Activated T-cell treated with anti-CD3 and anti-CD28 coated beads, Interleukin-2, amount 50 U/mL, for 24 hours (primary cell): ENCODE measurements around the gene COL4A1.

Experiments used
- DNase-seq: peaks from one replicate; pipeline ENCODE4 v3.0.0-alpha.2; 2020
- H3K27ac Mint-ChIP-seq: 2 replicates; pipeline ENCODE4 v1.8.0; 2020; ENCODE audit warnings: mild to moderate bottlenecking, mixed read lengths
- H3K27me3 Mint-ChIP-seq: 2 replicates; pipeline ENCODE4 v1.8.0; 2020; ENCODE audit warnings: mixed read lengths
- H3K36me3 Mint-ChIP-seq: 2 replicates; pipeline ENCODE4 v1.8.0; 2020; ENCODE audit warnings: low read depth, mixed read lengths
- H3K4me1 Mint-ChIP-seq: 2 replicates; pipeline ENCODE4 v1.8.0; 2020; ENCODE audit warnings: low read depth, mixed read lengths
- H3K4me3 Mint-ChIP-seq: 2 replicates; pipeline ENCODE4 v1.8.0; 2020; ENCODE audit warnings: mild to moderate bottlenecking, moderate library complexity, mixed read lengths
- H3K9me3 Mint-ChIP-seq: 2 replicates; pipeline ENCODE4 v1.8.0; 2020; ENCODE audit warnings: mixed read lengths

Gene COL4A1

DNA sequence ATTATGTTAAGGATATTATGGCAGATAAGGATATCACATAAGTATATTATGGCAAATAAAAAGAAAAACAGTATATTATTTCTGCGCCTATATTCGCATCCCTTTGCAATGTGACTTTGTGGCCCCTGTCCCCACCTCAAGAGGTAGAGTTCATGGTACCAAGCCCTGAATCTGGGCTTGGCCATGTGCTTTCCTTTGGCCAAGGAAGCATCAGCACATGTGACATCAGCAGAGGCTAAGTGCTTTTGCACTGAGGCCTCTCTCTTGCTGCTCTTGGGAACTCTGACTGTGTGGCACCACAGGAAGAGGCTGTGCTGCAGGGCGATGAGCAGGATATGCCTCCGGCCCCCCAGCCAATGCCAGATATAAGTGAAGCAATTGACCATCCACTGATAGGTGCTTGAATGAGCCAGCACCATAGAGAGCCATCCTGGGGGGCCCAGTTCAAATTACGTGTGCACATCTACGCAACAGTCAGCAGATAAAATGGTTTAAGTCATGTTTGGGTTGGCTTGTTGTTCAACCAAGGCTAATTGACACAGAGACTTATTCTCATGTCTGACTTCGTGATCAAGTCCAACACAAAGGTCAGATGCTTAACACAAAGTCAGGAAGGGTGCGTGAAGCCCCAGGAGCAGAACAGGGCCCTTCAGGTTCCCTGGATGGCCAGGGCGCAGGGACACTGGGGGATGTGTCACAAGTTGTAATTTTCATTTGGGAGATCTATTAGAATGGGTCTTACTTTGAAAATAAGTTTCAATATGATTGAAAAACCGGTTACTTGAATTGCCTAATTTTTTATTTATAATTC lies 173.3 kb downstream of the COL4A1 start:
- H3K4me3 Mint-ChIP-seq, result no peak overlapping the region
- H3K9me3 Mint-ChIP-seq, result no peaks in the 10 kb centered on the region
- peaks cover 17% of the 10 kb centered on the region for H3K4me1 Mint-ChIP-seq
- no peaks in the 10 kb centered on the region for H3K36me3 Mint-ChIP-seq
- H3K27me3 Mint-ChIP-seq, result peaks cover 51% of the 10 kb centered on the region
- DNase-seq, result no peak
- no peak overlapping the region for H3K27ac Mint-ChIP-seq

- Mint-ChIP-seq H3K4me1 (peaks cover 8% of the 10 kb centered on the region), H3K4me3 (no peak overlapping the region), H3K9me3 (no peaks in the 10 kb centered on the region), H3K36me3 (no peaks in the 10 kb centered on the region), H3K27me3 (peaks cover 48% of the 10 kb centered on the region), H3K27ac (no peak overlapping the region)
- DNase-seq, result no peak
Observed at GRCh38 chr13:110132225-110132982, 174.6 kb downstream of the COL4A1 start.

- no peaks in the 10 kb centered on the region for H3K36me3 Mint-ChIP-seq
- DNase-seq, result no peak
Observed at GRCh38 chr13:110131424-110131823, 175.5 kb downstream of the COL4A1 start.

DNA sequence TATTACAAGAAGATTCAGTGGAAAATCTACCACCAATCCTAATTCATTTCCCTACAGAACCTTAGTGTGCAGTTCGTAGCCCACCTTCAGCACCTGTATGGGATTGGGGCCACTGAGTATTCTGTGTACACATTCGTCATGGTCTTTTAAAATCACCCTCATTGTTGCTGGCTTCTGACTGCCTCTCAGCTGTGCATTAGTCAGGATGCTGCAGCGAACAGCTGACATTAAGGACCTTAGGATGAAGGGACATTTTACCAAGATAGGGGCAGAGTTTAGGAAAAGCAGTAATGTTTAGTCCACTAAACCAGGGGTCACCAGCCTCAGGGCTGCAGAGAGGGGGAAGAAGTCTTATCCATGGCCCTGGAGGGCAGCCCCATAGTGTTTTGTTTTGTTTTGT lies 176.5 kb downstream of the COL4A1 start:
- DNase-seq, result no peak
- Mint-ChIP-seq H3K4me1 (no peaks in the 10 kb centered on the region), H3K27me3 (peaks cover 52% of the 10 kb centered on the region), H3K36me3 (no peaks in the 10 kb centered on the region), H3K9me3 (no peaks in the 10 kb centered on the region), H3K4me3 (no peak overlapping the region), H3K27ac (no peak overlapping the region)

More at GRCh38 chr13:110131424-110131823, 175.5 kb downstream of the COL4A1 start:
- H3K27ac Mint-ChIP-seq, result no peak overlapping the region
- H3K4me1 Mint-ChIP-seq, result peaks cover 3% of the 10 kb centered on the region
- no peak overlapping the region for H3K4me3 Mint-ChIP-seq
- no peaks in the 10 kb centered on the region for H3K9me3 Mint-ChIP-seq
- peaks cover 49% of the 10 kb centered on the region for H3K27me3 Mint-ChIP-seq

GRCh38 chr13:110129539-110130186 lies 177.3 kb downstream of the COL4A1 start:
- Mint-ChIP-seq H3K27me3 (peaks cover 52% of the 10 kb centered on the region), H3K4me1 (no peaks in the 10 kb centered on the region), H3K4me3 (no peak overlapping the region)

DNA sequence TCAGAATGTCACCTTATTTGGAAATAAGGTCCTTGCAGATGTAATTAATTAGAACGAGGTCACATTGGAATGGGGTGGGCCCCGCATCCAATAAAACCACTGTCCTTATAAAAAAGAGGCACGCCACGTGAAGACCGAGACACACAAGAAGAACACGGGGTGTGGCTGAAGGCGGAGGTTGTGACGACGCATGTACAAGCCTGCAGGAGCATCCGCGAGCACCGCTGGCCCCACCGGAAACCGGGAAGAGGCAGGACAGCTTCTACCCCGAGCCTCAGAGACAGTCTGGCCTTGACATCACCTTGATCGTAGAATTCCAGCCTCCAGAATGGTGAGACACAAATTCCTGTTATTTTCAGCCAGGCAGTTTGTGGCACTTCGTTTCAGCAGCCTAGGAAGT lies 177.9 kb downstream of the COL4A1 start:
- H3K4me3 Mint-ChIP-seq, result no peak overlapping the region
- no peaks in the 10 kb centered on the region for H3K4me1 Mint-ChIP-seq
- no peak for DNase-seq
- H3K36me3 Mint-ChIP-seq, result no peaks in the 10 kb centered on the region
- H3K27ac Mint-ChIP-seq, result no peak overlapping the region
- H3K9me3 Mint-ChIP-seq, result no peaks in the 10 kb centered on the region
- peaks cover 53% of the 10 kb centered on the region for H3K27me3 Mint-ChIP-seq

More at GRCh38 chr13:110129539-110130186, 177.3 kb downstream of the COL4A1 start:
- H3K36me3 Mint-ChIP-seq, result no peaks in the 10 kb centered on the region
- H3K9me3 Mint-ChIP-seq, result no peaks in the 10 kb centered on the region
- no peak for DNase-seq
- H3K27ac Mint-ChIP-seq, result no peak overlapping the region

- H3K9me3 Mint-ChIP-seq, result no peaks in the 10 kb centered on the region
- no peak overlapping the region for H3K4me3 Mint-ChIP-seq
- no peaks in the 10 kb centered on the region for H3K4me1 Mint-ChIP-seq
- no peak overlapping the region for H3K27ac Mint-ChIP-seq
- no peaks in the 10 kb centered on the region for H3K36me3 Mint-ChIP-seq
- DNase-seq, result no peak
- peaks cover 55% of the 10 kb centered on the region for H3K27me3 Mint-ChIP-seq
Observed at GRCh38 chr13:110128546-110128945, 178.4 kb downstream of the COL4A1 start.

- H3K9me3 Mint-ChIP-seq, result no peaks in the 10 kb centered on the region
Observed at GRCh38 chr13:110127986-110128511, 178.9 kb downstream of the COL4A1 start.

GRCh38 chr13:110126391-110126961 lies 180.5 kb downstream of the COL4A1 start:
- H3K27ac Mint-ChIP-seq, result no peak overlapping the region
- DNase-seq, result no peak
- H3K4me1 Mint-ChIP-seq, result no peaks in the 10 kb centered on the region
- H3K27me3 Mint-ChIP-seq, result peaks cover 63% of the 10 kb centered on the region
- no peaks in the 10 kb centered on the region for H3K9me3 Mint-ChIP-seq
- H3K36me3 Mint-ChIP-seq, result no peaks in the 10 kb centered on the region
- H3K4me3 Mint-ChIP-seq, result no peak overlapping the region

More at GRCh38 chr13:110127986-110128511, 178.9 kb downstream of the COL4A1 start:
- H3K27me3 Mint-ChIP-seq, result peaks cover 53% of the 10 kb centered on the region
- DNase-seq, result no peak
- no peak overlapping the region for H3K27ac Mint-ChIP-seq
- no peaks in the 10 kb centered on the region for H3K4me1 Mint-ChIP-seq
- no peak overlapping the region for H3K4me3 Mint-ChIP-seq
- H3K36me3 Mint-ChIP-seq, result no peaks in the 10 kb centered on the region

DNA sequence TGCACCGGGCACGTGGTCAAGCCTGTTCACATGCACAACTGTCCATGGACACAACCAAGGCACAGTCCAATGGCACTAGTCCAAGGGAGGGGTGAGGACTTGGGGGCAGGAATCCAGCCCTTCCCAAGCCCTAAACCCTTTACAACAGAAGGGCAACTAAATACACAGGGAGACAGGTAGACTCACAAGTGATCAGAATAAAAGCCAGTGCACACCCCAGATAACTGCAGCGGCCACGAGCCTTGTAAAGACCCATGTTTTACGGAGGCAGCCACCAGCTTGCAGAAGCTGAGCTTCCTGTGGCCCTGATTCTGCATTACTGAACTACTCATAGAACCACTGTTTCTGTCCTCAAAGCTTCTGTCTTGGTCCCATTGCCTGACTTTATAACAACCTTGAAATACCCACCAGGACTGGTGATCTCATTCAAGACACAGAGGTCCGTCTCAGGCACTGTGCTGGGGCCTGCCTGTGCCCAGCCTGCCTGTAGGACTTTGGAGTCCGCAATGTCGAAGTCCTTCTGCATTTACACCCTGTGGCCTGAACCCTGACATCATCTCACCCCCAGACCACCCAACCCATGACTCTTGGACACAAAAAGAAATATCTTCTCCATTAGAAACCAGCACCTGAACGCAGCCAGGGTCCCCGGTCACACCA lies 181.2 kb downstream of the COL4A1 start:
- Mint-ChIP-seq H3K27me3 (peaks cover 63% of the 10 kb centered on the region), H3K36me3 (no peaks in the 10 kb centered on the region), H3K9me3 (no peaks in the 10 kb centered on the region), H3K4me1 (no peaks in the 10 kb centered on the region), H3K4me3 (no peak overlapping the region), H3K27ac (no peak overlapping the region)
- no peak for DNase-seq

GRCh38 chr13:110125157-110125556 lies 181.8 kb downstream of the COL4A1 start:
- Mint-ChIP-seq H3K4me1 (no peaks in the 10 kb centered on the region), H3K9me3 (no peaks in the 10 kb centered on the region), H3K4me3 (no peak overlapping the region), H3K27ac (no peak overlapping the region), H3K36me3 (no peaks in the 10 kb centered on the region), H3K27me3 (peaks cover 62% of the 10 kb centered on the region)
- no peak for DNase-seq

DNA sequence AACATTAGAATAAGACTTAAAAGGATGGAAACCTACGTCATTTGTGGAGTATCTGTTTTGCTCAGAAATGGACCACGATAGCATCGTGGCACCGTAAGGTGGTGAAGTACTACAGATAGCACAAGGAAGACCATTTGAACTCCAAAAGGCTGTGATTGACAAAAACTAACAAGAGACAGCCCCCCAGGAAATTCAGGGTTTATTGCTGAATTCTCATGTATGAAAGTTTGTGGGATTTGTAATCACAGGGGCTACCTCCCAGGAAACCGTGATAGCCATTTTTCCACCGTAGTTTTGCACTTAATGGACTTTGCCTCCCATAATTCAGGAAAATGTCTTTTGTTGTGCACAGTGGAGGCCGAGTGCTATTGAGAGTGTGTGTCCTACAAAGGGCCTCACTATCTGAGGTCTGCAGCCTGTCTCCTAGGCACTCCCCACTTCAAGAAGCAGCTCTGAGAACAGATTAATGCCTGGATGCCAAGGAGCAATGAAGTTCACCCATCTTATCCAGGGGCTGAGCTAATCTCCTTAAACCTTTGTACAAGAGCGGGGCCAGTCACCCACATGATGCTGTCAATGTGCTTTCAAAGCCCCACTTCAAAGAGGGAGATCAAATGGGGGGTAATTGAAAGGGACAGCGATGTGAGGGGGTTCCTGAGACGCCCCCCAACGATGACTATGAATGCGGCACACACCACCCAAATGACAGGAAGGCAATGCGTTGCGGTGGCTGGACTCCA lies 182.6 kb downstream of the COL4A1 start:
- Mint-ChIP-seq H3K27ac (no peak overlapping the region), H3K27me3 (peaks cover 62% of the 10 kb centered on the region), H3K4me1 (no peaks in the 10 kb centered on the region), H3K9me3 (no peaks in the 10 kb centered on the region), H3K36me3 (no peaks in the 10 kb centered on the region), H3K4me3 (no peak overlapping the region)
- DNase-seq, result no peak

DNA sequence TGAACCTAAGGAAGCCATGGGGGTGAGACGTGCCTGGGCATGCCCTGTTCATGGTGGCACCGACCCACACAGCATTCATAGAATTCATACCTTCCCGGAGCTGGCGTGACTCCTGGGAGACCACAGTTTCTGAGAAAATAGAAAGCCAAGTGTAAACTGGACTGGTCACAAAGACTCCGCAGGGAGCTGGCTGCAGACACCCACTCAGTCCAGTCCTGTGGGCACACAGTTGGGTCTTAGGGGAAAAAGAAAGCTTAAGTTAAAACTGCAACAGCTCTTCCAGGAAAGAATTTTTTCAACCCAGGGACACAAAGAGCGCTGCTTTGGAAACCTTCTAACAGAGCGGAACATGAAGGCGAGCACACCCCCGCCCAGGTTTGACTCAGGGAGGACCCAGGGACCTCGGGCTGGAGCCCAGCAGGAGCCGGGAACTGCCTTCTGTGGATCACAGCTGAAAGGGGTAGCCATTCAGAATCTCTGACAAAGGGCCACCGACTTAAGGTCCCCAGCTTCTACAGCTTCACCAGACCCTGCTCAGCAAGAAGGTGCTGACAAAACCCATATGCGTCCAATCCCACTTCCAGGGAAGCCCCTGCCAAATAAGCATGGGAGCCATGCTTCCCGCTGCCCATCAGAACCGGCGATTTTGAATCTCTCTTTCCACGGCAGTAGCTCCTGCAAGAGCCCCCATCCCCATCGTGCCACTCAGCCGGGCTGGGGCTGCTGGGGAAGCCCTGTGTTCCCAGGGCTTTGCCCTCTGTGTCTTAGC lies 183.7 kb downstream of the COL4A1 start:
- Mint-ChIP-seq H3K4me3 (no peak overlapping the region), H3K36me3 (no peaks in the 10 kb centered on the region), H3K9me3 (no peaks in the 10 kb centered on the region), H3K27me3 (peaks cover 62% of the 10 kb centered on the region), H3K4me1 (no peaks in the 10 kb centered on the region), H3K27ac (no peak overlapping the region)
- DNase-seq, result no peak
